GM21528 (cell line): Measurements from ENCODE around the gene FBLN7.

Source experiments
- ATAC-seq: cut with Tn5 transposase; IDR thresholded peaks from one replicate; pipeline ENCODE4 v1.9.1; 2021; ENCODE audit warnings: mild to moderate bottlenecking, moderate library complexity; ENCODE audit not compliant: unreplicated experiment, low FRiP score

The FBLN7 gene

GRCh38 chr2:112140205-112140802 is 2.1 kb downstream of the FBLN7 start:
- ATAC-seq, result no peak

GRCh38 chr2:112140899-112141625 is 2.9 kb downstream of the FBLN7 start:
- no peak for ATAC-seq

- no peak for ATAC-seq
These were observed 3.4 kb downstream of the FBLN7 start for GRCh38 chr2:112141626-112142007.

GRCh38 chr2:112142525-112143078 is 4.4 kb downstream of the FBLN7 start:
- no peak for ATAC-seq

GRCh38 chr2:112143150-112143549 is 5.0 kb downstream of the FBLN7 start:
- ATAC-seq, result no peak

- ATAC-seq, result no peak
These were observed 6.8 kb downstream of the FBLN7 start for GRCh38 chr2:112144966-112145365.

- ATAC-seq, result no peak
These were observed 9.4 kb downstream of the FBLN7 start for GRCh38 chr2:112147382-112148168.

- ATAC-seq, result no peak
These were observed 10.3 kb downstream of the FBLN7 start for GRCh38 chr2:112148477-112148876.

GRCh38 chr2:112149194-112149593 is 11.0 kb downstream of the FBLN7 start:
- ATAC-seq, result no peak

GRCh38 chr2:112149866-112150435 is 11.8 kb downstream of the FBLN7 start:
- no peak for ATAC-seq

- no peak for ATAC-seq
These were observed 12.3 kb downstream of the FBLN7 start for GRCh38 chr2:112150447-112150846.

GRCh38 chr2:112150851-112151250 is 12.7 kb downstream of the FBLN7 start:
- no peak for ATAC-seq

- ATAC-seq, result no peak
These were observed 13.1 kb downstream of the FBLN7 start for GRCh38 chr2:112151271-112151670.

- no peak for ATAC-seq
These were observed 13.7 kb downstream of the FBLN7 start for GRCh38 chr2:112151701-112152440.

GRCh38 chr2:112152476-112153178 is 14.4 kb downstream of the FBLN7 start:
- ATAC-seq, result no peak

- ATAC-seq, result no peak
These were observed 14.9 kb downstream of the FBLN7 start for GRCh38 chr2:112153179-112153490.

- ATAC-seq, result no peak
These were observed 15.3 kb downstream of the FBLN7 start for GRCh38 chr2:112153501-112153900.

GRCh38 chr2:112154246-112155117 is 16.3 kb downstream of the FBLN7 start:
- no peak for ATAC-seq
